IMR-90 (cell line): ENCODE data around the gene WDR90. TPM values are rescaled to one million over a fixed set of nuclear protein-coding genes. Genes with fewer than 3 reads are reported as not detected.
A peak's percentile ranks its signal among the peaks of the same experiment; 100 is the strongest.

Source experiments
- ATAC-seq: fragments of 200-7000 bp; cut with Tn5 transposase; 2 replicates; pipeline ENCODE4 v1.9.1; 2020; ENCODE audit warnings: low read depth, mild to moderate bottlenecking, moderate library complexity
- BruUV-seq: library from RNA; stranded (reverse); fragments of 400-500 nt; replicated peaks from 2 replicates; lab custom pipeline; 2021; lab: Mats Ljungman, UMichigan
- CTCF ChIA-PET: fragments of 300-600 bp; formaldehyde crosslinking; extraction: SDS; loops from one replicate; lab custom pipeline; 2021; ENCODE audit warnings: antibody characterized with exemption; lab: Yijun Ruan, JAX
- POLR2A ChIA-PET: fragments of 300-600 bp; sonication (Branson Sonifier 250); formaldehyde crosslinking; loops from one replicate; lab custom pipeline; 2022; ENCODE audit warnings: antibody characterized with exemption; ENCODE audit not compliant: unreplicated experiment; lab: Charles Lee
- DNase-seq: peaks from one replicate; pipeline ENCODE4 v3.0.0; 2013
- H2AFZ ChIP-seq: replicated peaks from 2 replicates; pipeline ENCODE3; 2013; ENCODE audit warnings: low read length, mild to moderate bottlenecking; ENCODE audit not compliant: poor library complexity
- H2AK5ac ChIP-seq: 2 replicates; pipeline ENCODE4 v1.6.1; 2013; ENCODE audit warnings: low read depth, low read length, inconsistent platforms
- H2AK9ac ChIP-seq: replicated peaks from 2 replicates; pipeline ENCODE3; 2013; ENCODE audit warnings: mild to moderate bottlenecking, low read depth, low read length, moderate library complexity; ENCODE audit not compliant: poor library complexity
- H2BK120ac ChIP-seq: 2 replicates; pipeline ENCODE4 v1.6.1; 2013; ENCODE audit warnings: low read depth, low read length, inconsistent platforms
- H2BK15ac ChIP-seq: 3 replicates; pipeline ENCODE4 v1.6.1; 2013; ENCODE audit warnings: low read depth, low read length, inconsistent platforms
- H2BK20ac ChIP-seq: 2 replicates; pipeline ENCODE4 v1.6.1; 2013; ENCODE audit warnings: low read depth, mild to moderate bottlenecking, inconsistent platforms, low read length, moderate library complexity
- H2BK5ac ChIP-seq: 2 replicates; pipeline ENCODE4 v1.6.1; 2013; ENCODE audit warnings: mild to moderate bottlenecking, low read depth, low read length, inconsistent platforms; ENCODE audit not compliant: poor library complexity, severe bottlenecking
- H3K14ac ChIP-seq: replicated peaks from 2 replicates; pipeline ENCODE4 v1.6.1; 2013; ENCODE audit warnings: low read depth, low read length, inconsistent platforms
- H3K18ac ChIP-seq: 2 replicates; pipeline ENCODE4 v1.6.1; 2013; ENCODE audit warnings: low read depth, low read length, control low read depth
- H3K23ac ChIP-seq: 2 replicates; pipeline ENCODE4 v1.6.1; 2013; ENCODE audit warnings: low read depth, low read length, inconsistent platforms
- H3K27ac ChIP-seq: 2 replicates; pipeline ENCODE4 v1.5.1; 2013; ENCODE audit warnings: mild to moderate bottlenecking, control low read depth, low read length; ENCODE audit not compliant: insufficient read depth
- H3K27me3 ChIP-seq: 2 replicates; pipeline ENCODE4 v1.6.1; 2013; ENCODE audit warnings: low read length; ENCODE audit not compliant: control insufficient read depth, insufficient read depth
- H3K36me3 ChIP-seq: 2 replicates; pipeline ENCODE4 v1.6.1; 2013; ENCODE audit warnings: low read length, mixed read lengths; ENCODE audit not compliant: control insufficient read depth, insufficient read depth
- H3K4ac ChIP-seq: 2 replicates; pipeline ENCODE4 v1.6.1; 2013; ENCODE audit warnings: low read depth, low read length, inconsistent platforms
- H3K4me1 ChIP-seq: 2 replicates; pipeline ENCODE4 v1.6.1; 2013; ENCODE audit warnings: low read length, mixed read lengths; ENCODE audit not compliant: control insufficient read depth, insufficient read depth
- H3K4me2 ChIP-seq: 2 replicates; pipeline ENCODE4 v1.6.1; 2013; ENCODE audit warnings: low read depth, mild to moderate bottlenecking, control low read depth, low read length, moderate library complexity
- H3K4me3 ChIP-seq: 2 replicates; pipeline ENCODE4 v1.5.1; 2013; ENCODE audit warnings: low read depth, mild to moderate bottlenecking, control low read depth, low read length, moderate library complexity; ENCODE audit not compliant: insufficient read depth
- H3K56ac ChIP-seq: 2 replicates; pipeline ENCODE4 v1.6.1; 2013; ENCODE audit warnings: low read length, inconsistent platforms; ENCODE audit not compliant: insufficient read depth; ENCODE audit errors: extremely low read depth
- H3K79me1 ChIP-seq, 2 experiments: 2 replicates each; pipeline ENCODE4 v1.6.1; 2013; ENCODE audit warnings: low read length in 2 of 2, inconsistent platforms in 1 of 2, low read depth in 1 of 2
- H3K9ac ChIP-seq: 2 replicates; pipeline ENCODE4 v1.6.1; 2013; ENCODE audit warnings: low read depth, low read length, control low read depth
- H3K9me1 ChIP-seq: 2 replicates; pipeline ENCODE4 v1.6.1; 2013; ENCODE audit warnings: low read length, inconsistent platforms; ENCODE audit not compliant: insufficient read depth
- H3K9me3 ChIP-seq: 2 replicates; pipeline ENCODE4 v1.6.1; 2013; ENCODE audit warnings: low read length; ENCODE audit not compliant: control insufficient read depth, insufficient read depth
- H4K20me1 ChIP-seq: 2 replicates; pipeline ENCODE4 v1.6.1; 2013; ENCODE audit warnings: low read length, inconsistent platforms; ENCODE audit not compliant: insufficient read depth
- H4K5ac ChIP-seq: 2 replicates; pipeline ENCODE4 v1.6.1; 2013; ENCODE audit warnings: mild to moderate bottlenecking, low read depth, low read length, control low read depth
- H4K8ac ChIP-seq, 2 experiments: 2 replicates each; pipeline ENCODE4 v1.6.1; 2013; ENCODE audit warnings: low read depth in 2 of 2, low read length in 2 of 2, control low read depth in 1 of 2, inconsistent platforms in 1 of 2
- H4K91ac ChIP-seq: 2 replicates; pipeline ENCODE4 v1.6.1; 2013; ENCODE audit warnings: low read depth, low read length, inconsistent platforms; ENCODE audit not compliant: insufficient read depth
- BHLHE40 ChIP-seq: fragments of 150-350 bp; IDR thresholded peaks from 2 replicates; pipeline ENCODE4 v1.6.1; 2016; ENCODE audit warnings: mild to moderate bottlenecking, low read depth, low read length
- CEBPB ChIP-seq: IDR thresholded peaks from 2 replicates; pipeline ENCODE4 v1.6.1; 2012; ENCODE audit warnings: low read depth, low read length, improper control_type of control experiment
- CHD1 ChIP-seq: IDR thresholded peaks from 2 replicates; pipeline ENCODE4 v1.6.1; 2012; ENCODE audit warnings: low read depth, low read length, improper control_type of control experiment
- FOS ChIP-seq: fragments of 150-350 bp; IDR thresholded peaks from 2 replicates; pipeline ENCODE4 v1.6.1; 2016; ENCODE audit warnings: low read depth, low read length
- MAFK ChIP-seq: IDR thresholded peaks from 2 replicates; pipeline ENCODE4 v1.6.1; 2012; ENCODE audit warnings: low read depth, low read length, improper control_type of control experiment
- MAZ ChIP-seq: IDR thresholded peaks from 2 replicates; pipeline ENCODE4 v1.6.1; 2012; ENCODE audit warnings: low read depth, mild to moderate bottlenecking, low read length, improper control_type of control experiment, moderate library complexity, borderline replicate concordance
- MXI1 ChIP-seq: IDR thresholded peaks from 2 replicates; pipeline ENCODE4 v1.6.1; 2012; ENCODE audit warnings: low read depth, mild to moderate bottlenecking, low read length, moderate library complexity, borderline replicate concordance
- NFE2L2 ChIP-seq: fragments of 150-350 bp; IDR thresholded peaks from 2 replicates; pipeline ENCODE4 v1.6.1; 2016; ENCODE audit warnings: low read depth, mild to moderate bottlenecking, low read length
- POLR2A ChIP-seq: IDR thresholded peaks from 2 replicates; pipeline ENCODE4 v1.6.1; 2012; ENCODE audit warnings: mild to moderate bottlenecking, low read depth, low read length
- RAD21 ChIP-seq: IDR thresholded peaks from 2 replicates; pipeline ENCODE4 v1.6.1; 2012; ENCODE audit warnings: low read length, improper control_type of control experiment
- RCOR1 ChIP-seq: IDR thresholded peaks from 2 replicates; pipeline ENCODE4 v1.6.1; 2012; ENCODE audit warnings: mild to moderate bottlenecking, low read length, improper control_type of control experiment; ENCODE audit not compliant: insufficient replicate concordance
- RFX5 ChIP-seq: IDR thresholded peaks from 2 replicates; pipeline ENCODE4 v1.8.0; 2012; ENCODE audit warnings: low read depth, mild to moderate bottlenecking, low read length, moderate library complexity
- SMC3 ChIP-seq: fragments of 150-350 bp; IDR thresholded peaks from 2 replicates; pipeline ENCODE4 v1.6.1; 2016; ENCODE audit warnings: low read depth, mild to moderate bottlenecking, antibody characterized with exemption, low read length, moderate library complexity
- WGBS, 2 experiments: methylation state at CpG; one replicate each; pipeline versions ENCODE4 v1.1.5 to v1.1.7; 2013; ENCODE audit warnings: missing lambda C conversion rate in 2 of 2; ENCODE audit not compliant: insufficient read length in 1 of 2; ENCODE audit errors: extremely low coverage in 2 of 2; 5-methylcytosine and 5-hydroxymethylcytosine counted together
- dilution Hi-C: fragments of 300-500 bp; cut with HindIII; formaldehyde crosslinking; loops from one replicate; pipeline ENCODE4 v1.14.3; 2018; ENCODE audit warnings: low sequenced_read_pairs; ENCODE audit not compliant: unreplicated experiment
- in situ Hi-C: fragments of 300-500 bp; cut with MboI; formaldehyde crosslinking; loops from 3 replicates; pipeline ENCODE4 v1.14.3; 2019; ENCODE audit warnings: low sequenced_read_pairs, inconsistent platforms, mixed read lengths
- intact Hi-C: fragments of 100-400 bp; cut with micrococcal nuclease; formaldehyde crosslinking; loops from 2 replicates; pipeline ENCODE4 v1.10.0; 2022
- polyA plus RNA-seq, 3 experiments: library from polyadenylated mRNA; depleted of rRNA; stranded (reverse); fragments of >200 nt; gene quantifications; 2 replicates each; pipeline ENCODE4 v1.2.3, GENCODE V29; 2012; ENCODE audit warnings: low replicate concordance in 1 of 3
- total RNA-seq: library from RNA; depleted of rRNA; stranded (reverse); fragments of >200 nt; gene quantifications from 2 replicates; pipeline ENCODE4 v1.2.3, GENCODE V29; 2012
- TF ChIP-seq, protein P1 (sequence below): fragments of 150-350 bp; IDR thresholded peaks from 2 replicates; pipeline ENCODE4 v1.6.1; 2017; ENCODE audit warnings: mild to moderate bottlenecking, antibody characterized with exemption, low read length, low read depth
- TF ChIP-seq, protein P2 (sequence below): conservative IDR thresholded peaks from 2 replicates; pipeline ENCODE4 v1.5.1; 2012; ENCODE audit warnings: mild to moderate bottlenecking, low read depth, low read length, improper control_type of control experiment
- TF ChIP-seq, protein P3 (sequence below): fragments of 150-350 bp; IDR thresholded peaks from 2 replicates; pipeline ENCODE4 v1.6.1; 2016; ENCODE audit warnings: low read depth, mild to moderate bottlenecking, low read length, moderate library complexity, borderline replicate concordance

WDR90 gene
- total and polyA plus RNA-seq, 2 of the 4 experiments (the other 2 are of a cell fraction) = 1.4 to 18.7 TPM

DNA sequence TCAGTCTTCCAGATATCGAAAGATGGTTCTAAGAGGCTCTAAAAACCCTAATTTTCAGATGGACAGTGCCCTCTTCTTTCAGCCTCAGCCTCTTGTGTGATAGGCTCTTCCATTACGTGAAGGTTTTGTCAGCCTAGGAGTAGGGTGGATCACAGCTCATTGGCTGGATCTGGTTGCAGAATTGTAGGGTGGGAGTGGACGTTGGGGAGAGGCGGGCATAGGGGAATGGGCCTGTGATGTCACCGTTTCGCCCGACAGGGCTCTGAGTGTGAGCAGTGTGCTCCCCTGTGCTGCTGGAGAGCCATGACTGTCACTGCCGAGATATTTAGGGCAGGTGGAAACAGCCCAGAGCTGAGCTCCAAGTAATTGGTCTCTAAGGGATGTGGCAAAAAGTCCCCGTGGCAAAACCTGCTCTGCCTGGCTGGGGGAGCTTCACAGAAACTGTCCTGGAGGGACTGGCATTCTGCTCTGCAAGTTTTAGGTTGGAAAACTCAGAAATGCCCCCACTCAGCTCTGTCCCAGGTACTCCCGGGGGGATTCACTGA lies 24.6 kb upstream of the WDR90 start:
- DNase-seq (no peak), ATAC-seq (no peak)
- dilution Hi-C loops = no loop called here
- no peak overlapping the region for H3K18ac ChIP-seq
- BruUV-seq = no TSS peak
- 80% methylated on average over 1 of the region's 10 CpGs; no CpG with 5 or more reads in 1 of the 2 experiments for WGBS, 2 experiments
- peaks cover 9 to 58% of the 10 kb centered on the region in 2 experiments; a peak in 2 of 4 replicates for H3K79me1 ChIP-seq
- no peak overlapping the region for H2AFZ ChIP-seq
- peaks cover 15% of the 10 kb centered on the region for H3K4me1 ChIP-seq
- no peak overlapping the region for H2AK9ac ChIP-seq
- in situ Hi-C loops = no loop called here
- peaks cover 7% of the 10 kb centered on the region; the same call in 1 of the 2 replicates for H3K36me3 ChIP-seq
- H3K9me1 ChIP-seq = peaks cover 4% of the 10 kb centered on the region; the same call in 1 of the 2 replicates
- H4K91ac ChIP-seq = no peak overlapping the region; the same call in 1 of the 2 replicates
- no peak overlapping the region for H3K4me3 ChIP-seq
- H3K14ac ChIP-seq = no peak overlapping the region
- TF ChIP-seq SMC3 (no peak), RAD21 (no peak), POLR2A (no peak), RCOR1 (no peak), CHD1 (no peak), MAFK (no peak), FOS (no peak), MAZ (no peak), NFE2L2 (no peak), RFX5 (no peak), BHLHE40 (no peak), MXI1 (no peak), CEBPB (no peak)
- TF ChIP-seq, protein P1, sequence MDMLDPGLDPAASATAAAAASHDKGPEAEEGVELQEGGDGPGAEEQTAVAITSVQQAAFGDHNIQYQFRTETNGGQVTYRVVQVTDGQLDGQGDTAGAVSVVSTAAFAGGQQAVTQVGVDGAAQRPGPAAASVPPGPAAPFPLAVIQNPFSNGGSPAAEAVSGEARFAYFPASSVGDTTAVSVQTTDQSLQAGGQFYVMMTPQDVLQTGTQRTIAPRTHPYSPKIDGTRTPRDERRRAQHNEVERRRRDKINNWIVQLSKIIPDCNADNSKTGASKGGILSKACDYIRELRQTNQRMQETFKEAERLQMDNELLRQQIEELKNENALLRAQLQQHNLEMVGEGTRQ = no peak
- TF ChIP-seq, protein P2, sequence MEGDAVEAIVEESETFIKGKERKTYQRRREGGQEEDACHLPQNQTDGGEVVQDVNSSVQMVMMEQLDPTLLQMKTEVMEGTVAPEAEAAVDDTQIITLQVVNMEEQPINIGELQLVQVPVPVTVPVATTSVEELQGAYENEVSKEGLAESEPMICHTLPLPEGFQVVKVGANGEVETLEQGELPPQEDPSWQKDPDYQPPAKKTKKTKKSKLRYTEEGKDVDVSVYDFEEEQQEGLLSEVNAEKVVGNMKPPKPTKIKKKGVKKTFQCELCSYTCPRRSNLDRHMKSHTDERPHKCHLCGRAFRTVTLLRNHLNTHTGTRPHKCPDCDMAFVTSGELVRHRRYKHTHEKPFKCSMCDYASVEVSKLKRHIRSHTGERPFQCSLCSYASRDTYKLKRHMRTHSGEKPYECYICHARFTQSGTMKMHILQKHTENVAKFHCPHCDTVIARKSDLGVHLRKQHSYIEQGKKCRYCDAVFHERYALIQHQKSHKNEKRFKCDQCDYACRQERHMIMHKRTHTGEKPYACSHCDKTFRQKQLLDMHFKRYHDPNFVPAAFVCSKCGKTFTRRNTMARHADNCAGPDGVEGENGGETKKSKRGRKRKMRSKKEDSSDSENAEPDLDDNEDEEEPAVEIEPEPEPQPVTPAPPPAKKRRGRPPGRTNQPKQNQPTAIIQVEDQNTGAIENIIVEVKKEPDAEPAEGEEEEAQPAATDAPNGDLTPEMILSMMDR = no peak
- TF ChIP-seq, protein P3, sequence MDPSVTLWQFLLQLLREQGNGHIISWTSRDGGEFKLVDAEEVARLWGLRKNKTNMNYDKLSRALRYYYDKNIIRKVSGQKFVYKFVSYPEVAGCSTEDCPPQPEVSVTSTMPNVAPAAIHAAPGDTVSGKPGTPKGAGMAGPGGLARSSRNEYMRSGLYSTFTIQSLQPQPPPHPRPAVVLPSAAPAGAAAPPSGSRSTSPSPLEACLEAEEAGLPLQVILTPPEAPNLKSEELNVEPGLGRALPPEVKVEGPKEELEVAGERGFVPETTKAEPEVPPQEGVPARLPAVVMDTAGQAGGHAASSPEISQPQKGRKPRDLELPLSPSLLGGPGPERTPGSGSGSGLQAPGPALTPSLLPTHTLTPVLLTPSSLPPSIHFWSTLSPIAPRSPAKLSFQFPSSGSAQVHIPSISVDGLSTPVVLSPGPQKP = no peak
- no peak overlapping the region for H3K4ac ChIP-seq
- H4K5ac ChIP-seq = no peak overlapping the region
- 0 out of 2 replicates have a peak overlapping the region, but pooled peaks have one; percentile 16 for H2AK5ac ChIP-seq
- no peak overlapping the region for H3K23ac ChIP-seq
- H2BK15ac ChIP-seq = no peak overlapping the region
- no peak overlapping the region for H3K4me2 ChIP-seq
- H3K27me3 ChIP-seq = no peaks in the 10 kb centered on the region
- intact Hi-C loops = no loop called here
- H2BK120ac ChIP-seq = no peak overlapping the region
- no peak overlapping the region for H3K56ac ChIP-seq
- H3K9me3 ChIP-seq = no peaks in the 10 kb centered on the region
- ChIA-PET CTCF (interaction anchor here (0.5 kb wide), 1 partner anchor 24 kb away, joined by 3 read pairs; no protein-coding TSS in a partner anchor), POLR2A (no interaction called here)
- H3K27ac ChIP-seq = no peak overlapping the region
- no peak overlapping the region for H2BK5ac ChIP-seq
- H2BK20ac ChIP-seq = no peak overlapping the region
- H3K9ac ChIP-seq = no peak overlapping the region
- peaks cover 10% of the 10 kb centered on the region for H4K20me1 ChIP-seq
- H4K8ac ChIP-seq = no peak overlapping the region
